ENCODE results near the gene TUBA4A. TPM values are rescaled to one million over a fixed set of nuclear protein-coding genes. Genes with fewer than 3 reads are reported as not detected.

TUBA4A gene
- total and polyA plus RNA-seq, 2 of the 8 experiments (the other 6 are each of a cell fraction or from before 2014, with no cell fraction given), result 67.3 to 172 TPM

- Histone ChIP-seq H2BK15ac (ENCODE audit: low read length) (no peak overlapping the region), H3K4me1 (replicated peaks in 1 of 4; ENCODE audit: control insufficient read depth in 3 of 4, insufficient read depth in 4 of 4, low read length in 3 of 4) (peaks cover 0 to 5% (median 3%) of the 10 kb centered on the region in 4 experiments; a peak in 3 of 7 replicates), H4K20me1 (replicated peaks in 1 of 2; ENCODE audit: control insufficient read depth in 1 of 2, insufficient read depth in 2 of 2, low read length in 2 of 2) (no peaks in the 10 kb centered on the region), H3K9ac (replicated peaks in 1 of 4; ENCODE audit: extremely low read depth in 1 of 4, low read depth in 3 of 4, low read length in 3 of 4) (peak overlapping the region; percentile 91 to 99 (median 94)), H4K8ac (ENCODE audit: extremely low read depth, insufficient read depth, low read length) (peak overlapping the region; percentile 100), H3K23ac (ENCODE audit: insufficient read length) (no peak overlapping the region), H3K79me2 (ENCODE audit: control insufficient read depth in 1 of 2, insufficient read depth in 2 of 2, low read length in 2 of 2) (peaks cover 0 to 5% of the 10 kb centered on the region in 2 experiments; a peak in 1 of 4 replicates), H2AK5ac (ENCODE audit: low read depth, low read length) (peak overlapping the region; percentile 70; the same call in 1 of the 2 replicates), H3K9me3 (ENCODE audit: insufficient read depth in 2 of 2, low read depth in 1 of 2, low read length in 1 of 2) (no peaks in the 10 kb centered on the region), H2AFZ (ENCODE audit: low read length) (no peak overlapping the region), H2BK120ac (replicated peaks; ENCODE audit: low read depth, low read length) (no peak overlapping the region), H3K36me3 (ENCODE audit: control insufficient read depth in 2 of 4, insufficient read depth in 4 of 4, low read length in 3 of 4) (peaks cover 0 to 9% (median 5%) of the 10 kb centered on the region in 4 experiments; a peak in 5 of 8 replicates), H3K4ac (replicated peaks; ENCODE audit: insufficient read length, low read depth, low read length) (no peak overlapping the region), H2BK5ac (ENCODE audit: low read depth, low read length) (peak overlapping the region; percentile 96; the same call in 1 of the 2 replicates), H3K4me3 (ENCODE audit: extremely low read depth in 1 of 4, insufficient read depth in 2 of 4, low read depth in 3 of 4, low read length in 4 of 4) (peak overlapping the region; percentile 74 to 81 (median 80)), H3K18ac (ENCODE audit: extremely low read depth, low read length) (no peak overlapping the region), H3K79me1 (ENCODE audit: low read depth, low read length) (0 out of 2 replicates have a peak, but pooled peaks cover 5% of the 10 kb centered on the region), H4K5ac (ENCODE audit: insufficient read length, low read depth, low read length) (peak overlapping the region; percentile 31), H2BK12ac (ENCODE audit: low read depth, low read length) (peak overlapping the region; percentile 90; the same call in 1 of the 2 replicates), H3K27ac (ENCODE audit: low read depth, low read length) (peak overlapping the region; percentile 91), H2BK20ac (ENCODE audit: low read length) (no peak overlapping the region), H4K91ac (replicated peaks; ENCODE audit: insufficient read length, low read length) (no peak overlapping the region), H3K23me2 (ENCODE audit: low read depth, low read length) (peaks cover 8% of the 10 kb centered on the region), H3K4me2 (ENCODE audit: insufficient read depth in 1 of 2, low read depth in 2 of 2, low read length in 2 of 2) (peak overlapping the region; percentile 91 to 98), H3K14ac (ENCODE audit: insufficient read length) (no peak overlapping the region), H3K56ac (replicated peaks; ENCODE audit: insufficient read length, low read depth, low read length) (no peak overlapping the region), H3K27me3 (replicated peaks in 1 of 4; ENCODE audit: control insufficient read depth in 3 of 4, extremely low read depth in 1 of 4, insufficient read depth in 3 of 4, low read length in 3 of 4) (no peaks in the 10 kb centered on the region)
- CTCF ChIA-PET (ENCODE audit: partially characterized antibody), result interaction anchor here (1.1 to 3.0 kb wide), 14 partner anchors 8 to 108 kb away, joined by 3 to 24 read pairs (median 4); partner anchors contain the start of genes ANKZF1, ATG9A, DNAJB2 and NHEJ1
- FAIRE-seq (no peak), DNase-seq (ENCODE audit: low read depth in 1 of 2, low spot score in 2 of 2) (no peak)
- 54% methylated on average over 10 of the region's 10 CpGs; no CpG with 5 or more reads in 1 of the 2 experiments for WGBS, 2 experiments (ENCODE audit: extremely low coverage in 1 of 2, insufficient coverage in 1 of 2, insufficient read length in 1 of 2, insufficient replicate concordance in 2 of 2, low coverage in 1 of 2, low lambda C conversion rate in 2 of 2, missing lambda C conversion rate in 1 of 2)
- POLR2A ChIA-PET (ENCODE audit: partially characterized antibody), result interaction anchor here (1.0 to 14.9 kb wide), 22 partner anchors 9 to 142 kb away, joined by 3 to 190 read pairs (median 4); partner anchors contain the start of genes ABCB6, ANKZF1, ATG9A and CNPPD1
- no peak for TF ChIP-seq CEBPB (IDR thresholded peaks at IDR 0.05; ENCODE audit: low read depth, low read length)
- no peak for TF ChIP-seq KDM5A (IDR thresholded peaks at IDR 0.05; ENCODE audit: low read length)
- TF ChIP-seq CREB1 (IDR thresholded peaks at IDR 0.05), result no peak
- no peak for TF ChIP-seq TAF1 (IDR thresholded peaks at IDR 0.05; ENCODE audit: low read depth, low read length)
- no peak for TF ChIP-seq EZH2 (IDR thresholded peaks at IDR 0.05; ENCODE audit: low read depth, low read length, severe bottlenecking)
- TF ChIP-seq SRF (IDR thresholded peaks at IDR 0.05; ENCODE audit: low read depth, low read length), result no peak
- TF ChIP-seq POU5F1 (IDR thresholded peaks at IDR 0.05; ENCODE audit: low read depth, low read length), result no peak
- TF ChIP-seq POLR2AphosphoS5 (IDR thresholded peaks at IDR 0.05; ENCODE audit: low read depth, low read length), result no peak
- TF ChIP-seq ATF3 (IDR thresholded peaks at IDR 0.05; ENCODE audit: insufficient read depth, low read depth, low read length), result no peak
- TF ChIP-seq POLR2A (IDR thresholded peaks at IDR 0.05; ENCODE audit: control extremely low read depth in 1 of 2, low read depth in 2 of 2, low read length in 2 of 2), result no peak
- TF ChIP-seq SP2 (IDR thresholded peaks at IDR 0.05; ENCODE audit: low read length), result no peak
- no peak for TF ChIP-seq HDAC2 (IDR thresholded peaks at IDR 0.05; ENCODE audit: borderline replicate concordance in 1 of 2, low read depth in 2 of 2, low read length in 2 of 2)
- TF ChIP-seq BRCA1 (IDR thresholded peaks at IDR 0.05; ENCODE audit: low read depth, low read length), result no peak
- TF ChIP-seq KDM4A (IDR thresholded peaks at IDR 0.05; ENCODE audit: low read depth, low read length, severe bottlenecking), result no peak
- TF ChIP-seq SP4 (IDR thresholded peaks at IDR 0.05; ENCODE audit: low read length), result no peak
These were observed 7.9 kb downstream of the TUBA4A start for GRCh38 chr2:219245899-219246230.

Measured in H1 (cell line).